CD4-positive, alpha-beta memory T cell (primary cell): ENCODE data around the gene GH1. TPM values are rescaled to one million over a fixed set of nuclear protein-coding genes. Genes with fewer than 3 reads are reported as not detected.
"Not testable (repeated sequence)": the region's sequence is repeated elsewhere in the genome, so short reads cannot be mapped to it uniquely, and the experiment has no call there.

Source experiments
- CTCF ChIA-PET: fragments of 350-600 bp; sonication (Branson Sonifier 250); formaldehyde crosslinking; loops from one replicate; lab custom pipeline; 2021; ENCODE audit warnings: inconsistent platforms; ENCODE audit not compliant: partially characterized antibody; lab: Charles Lee
- POLR2A ChIA-PET: fragments of 350-600 bp; sonication (Branson Sonifier 250); formaldehyde crosslinking; loops from one replicate; lab custom pipeline; 2021; ENCODE audit not compliant: partially characterized antibody; lab: Charles Lee
- DNase-seq, 5 donors: peaks; one replicate each; pipeline versions ENCODE4 v3.0.0 to v3.0.0-alpha.2; 2020 to 2022; ENCODE audit warnings: mixed read lengths in 1 of 5
- H3K27ac ChIP-seq: one replicate; pipeline ENCODE4 v1.7.0; 2013; ENCODE audit warnings: low read depth, low read length
- H3K27me3 ChIP-seq: 2 replicates; pipeline ENCODE4 v1.7.0; 2013; ENCODE audit warnings: mild to moderate bottlenecking, low read length, moderate library complexity; ENCODE audit not compliant: insufficient read depth
- H3K36me3 ChIP-seq: 2 replicates; pipeline ENCODE4 v1.7.0; 2013; ENCODE audit warnings: mild to moderate bottlenecking, low read length, moderate library complexity; ENCODE audit not compliant: insufficient read depth
- H3K4me1 ChIP-seq: 2 replicates; pipeline ENCODE4 v1.7.0; 2013; ENCODE audit warnings: mild to moderate bottlenecking, low read length, moderate library complexity; ENCODE audit not compliant: insufficient read depth
- H3K4me3 ChIP-seq, 2 donors: one replicate each; pipeline ENCODE4 v1.7.0; 2013; ENCODE audit warnings: low read length in 2 of 2, mild to moderate bottlenecking in 1 of 2
- H3K9me3 ChIP-seq, 2 donors: one replicate each; pipeline ENCODE4 v1.7.0; 2013; ENCODE audit warnings: low read length in 2 of 2, control low read depth in 1 of 2; ENCODE audit not compliant: control insufficient read depth in 1 of 2
- H3K27ac Mint-ChIP-seq, 7 donors: one replicate each; pipeline ENCODE4 v1.8.0; 2020 to 2021; ENCODE audit warnings: mixed read lengths in 7 of 7, mild to moderate bottlenecking in 6 of 7, inconsistent platforms in 3 of 7, moderate library complexity in 3 of 7
- H3K27me3 Mint-ChIP-seq, 2 donors: one replicate each; pipeline ENCODE4 v1.8.0; 2020 to 2021; ENCODE audit warnings: mixed read lengths in 2 of 2
- H3K36me3 Mint-ChIP-seq, 2 donors: one replicate each; pipeline ENCODE4 v1.8.0; 2020 to 2021; ENCODE audit warnings: mixed read lengths in 2 of 2, inconsistent platforms in 1 of 2, mild to moderate bottlenecking in 1 of 2
- H3K4me1 Mint-ChIP-seq, 4 donors: one replicate each; pipeline ENCODE4 v1.8.0; 2020 to 2021; ENCODE audit warnings: mixed read lengths in 4 of 4, mild to moderate bottlenecking in 1 of 4
- H3K4me3 Mint-ChIP-seq, 8 donors: one replicate each; pipeline ENCODE4 v1.8.0; 2020 to 2021; ENCODE audit warnings: mixed read lengths in 8 of 8, mild to moderate bottlenecking in 7 of 8, moderate library complexity in 6 of 8, inconsistent platforms in 3 of 8
- H3K9me3 Mint-ChIP-seq, 8 donors: one replicate each; pipeline ENCODE4 v1.8.0; 2020 to 2021; ENCODE audit warnings: mixed read lengths in 8 of 8, mild to moderate bottlenecking in 5 of 8, inconsistent platforms in 3 of 8, moderate library complexity in 1 of 8
- intact Hi-C: fragments of 100-400 bp; cut with micrococcal nuclease; formaldehyde crosslinking; loops from one replicate; pipeline ENCODE4 v1.15.1; 2023
- polyA plus RNA-seq, 2 donors: library from polyadenylated mRNA; unstranded; fragments of 300-500 nt; fragmentation: Illumina TruSeq; gene quantifications; one replicate each; pipeline ENCODE4 v1.2.3, GENCODE V29; 2021
- total RNA-seq, 2 experiments: library from RNA; stranded (reverse); gene quantifications; one replicate each; pipeline ENCODE4 v1.2.3, GENCODE V29; 2021

Gene GH1
- total and polyA plus RNA-seq, 4 experiments from 2014 or later: not detected

DNA sequence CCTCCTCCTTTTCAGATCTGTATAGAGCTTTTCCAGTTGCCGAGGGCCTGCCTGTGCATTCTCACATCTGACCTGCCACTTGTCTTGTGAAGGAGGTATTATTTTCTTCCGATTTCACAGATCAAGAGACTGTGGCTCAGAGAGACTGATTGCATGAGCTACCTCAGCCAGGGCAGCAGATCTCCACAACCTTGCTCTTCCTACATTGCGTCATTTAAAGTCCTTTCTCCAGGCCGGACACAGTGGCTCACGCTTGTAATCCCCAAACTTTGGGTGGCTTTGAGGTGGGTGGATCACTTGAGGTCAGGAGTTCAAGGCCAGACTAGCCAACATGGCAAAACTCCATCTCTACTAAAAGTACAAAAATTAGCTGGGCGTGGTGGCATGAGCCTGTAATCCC, 1.4 kb upstream of the GH1 start:
- H3K27me3 Mint-ChIP-seq, H3K36me3 ChIP-seq, H3K9me3 ChIP-seq, intact Hi-C loops, H3K9me3 Mint-ChIP-seq, H3K27ac ChIP-seq, H3K4me1 Mint-ChIP-seq, H3K4me3 Mint-ChIP-seq, H3K36me3 Mint-ChIP-seq, H3K4me3 ChIP-seq, H3K4me1 ChIP-seq, H3K27me3 ChIP-seq: not testable (repeated sequence)
- H3K27ac Mint-ChIP-seq: peak overlapping the region in 1 of 7 donors; percentile 60
- peak in 1 of 5 donors; percentile 2 for DNase-seq
- ChIA-PET CTCF (interaction anchor here (0.7 to 14.7 kb wide), 41 partner anchors 9 to 230 kb away, joined by 3 to 351 read pairs (median 5); partner anchors contain the start of genes CD79B, CSHL1, ERN1 and GH2), POLR2A (interaction anchor here (0.6 to 3.8 kb wide), 11 partner anchors 12 to 222 kb away, joined by 3 to 46 read pairs (median 7); partner anchors contain the start of genes CD79B, ERN1 and ICAM2)

DNA sequence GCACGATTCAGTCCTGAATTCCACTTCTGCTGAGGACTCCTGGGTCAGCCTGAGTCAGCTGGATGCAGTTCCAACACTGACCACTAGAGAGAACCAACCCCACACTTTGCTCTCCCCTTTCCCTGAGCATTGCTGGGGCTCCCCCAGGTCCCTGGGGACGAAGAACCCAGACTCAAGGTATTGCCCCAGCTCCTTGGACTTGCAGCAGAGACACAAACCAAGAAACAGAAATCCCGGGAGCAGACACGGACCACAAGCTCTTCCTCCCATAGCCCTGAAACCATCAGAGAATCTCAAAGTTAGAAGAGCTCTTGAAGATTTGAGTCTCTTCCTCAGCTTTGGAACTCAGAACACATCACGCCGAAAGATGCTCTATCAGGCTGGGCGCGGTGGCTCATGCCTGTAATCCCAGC, 678 bp upstream of the GH1 start:
- intact Hi-C loops: loop anchor here (1.0 to 5.0 kb wide), 5 partner anchors 27 to 363 kb away; partner anchors contain the start of gene ERN1
- no peak overlapping the region for H3K27ac ChIP-seq
- peaks cover 7% of the 10 kb centered on the region for H3K4me1 ChIP-seq
- Mint-ChIP-seq H3K27me3 (peaks cover 0 to 2% of the 10 kb centered on the region in 2 donors), H3K36me3 (no peaks in the 10 kb centered on the region), H3K27ac (peak overlapping the region in 6 of 7 donors; percentile 38 to 87 (median 62)), H3K4me1 (peaks cover 6% of the 10 kb centered on the region in 4 donors), H3K9me3 (no peaks in the 10 kb centered on the region), H3K4me3 (no peak overlapping the region)
- ChIA-PET CTCF (interaction anchor here (0.7 to 14.7 kb wide), 49 partner anchors 8 to 230 kb away, joined by 3 to 351 read pairs (median 5); partner anchors contain the start of genes CD79B, CSHL1, ERN1 and GH2), POLR2A (interaction anchor here (0.9 to 3.8 kb wide), 13 partner anchors 12 to 227 kb away, joined by 3 to 46 read pairs (median 7); partner anchors contain the start of genes CD79B, ERN1 and ICAM2)
- no peaks in the 10 kb centered on the region for H3K9me3 ChIP-seq
- no peaks in the 10 kb centered on the region for H3K27me3 ChIP-seq
- H3K36me3 ChIP-seq: no peaks in the 10 kb centered on the region
- peak; percentile 70 to 81 (median 75) for DNase-seq
- H3K4me3 ChIP-seq: no peak overlapping the region

DNA sequence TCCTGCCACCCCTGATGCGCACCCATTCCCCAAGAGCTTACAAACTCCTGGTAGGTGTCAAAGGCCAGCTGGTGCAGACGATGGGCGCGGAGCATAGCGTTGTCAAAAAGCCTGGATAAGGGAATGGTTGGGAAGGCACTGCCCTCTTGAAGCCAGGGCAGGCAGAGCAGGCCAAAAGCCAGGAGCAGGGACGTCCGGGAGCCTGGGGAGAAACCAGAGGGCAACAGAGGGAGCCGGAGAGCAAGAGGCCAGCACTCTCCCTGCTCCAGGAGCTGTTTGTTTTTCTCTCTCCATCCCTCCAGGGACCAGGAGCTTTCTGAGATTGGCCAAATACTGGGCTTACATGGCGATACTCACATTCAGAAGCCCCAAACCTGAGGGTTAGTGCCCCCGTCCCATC, 334 bp downstream of the GH1 start:
- CTCF ChIA-PET: interaction anchor here (0.8 to 14.7 kb wide), 24 partner anchors 12 to 364 kb away, joined by 3 to 351 read pairs (median 8); partner anchors contain the start of genes CD79B, ERN1 and ICAM2
- H3K36me3 Mint-ChIP-seq: no peaks in the 10 kb centered on the region

DNA sequence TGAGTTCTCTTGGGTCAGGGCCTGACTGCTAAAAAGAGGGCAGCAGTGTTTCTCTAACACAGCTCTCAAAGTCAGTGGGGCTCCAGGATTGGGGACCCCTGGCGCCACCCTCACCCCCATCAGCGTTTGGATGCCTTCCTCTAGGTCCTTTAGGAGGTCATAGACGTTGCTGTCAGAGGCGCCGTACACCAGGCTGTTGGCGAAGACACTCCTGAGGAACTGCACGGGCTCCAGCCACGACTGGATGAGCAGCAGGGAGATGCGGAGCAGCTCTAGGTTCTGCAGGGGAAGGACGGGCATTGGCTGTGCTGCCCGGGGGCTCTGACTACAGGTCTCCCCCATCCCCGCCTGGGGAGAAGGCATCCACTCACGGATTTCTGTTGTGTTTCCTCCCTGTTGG, 993 bp downstream of the GH1 start:
- Mint-ChIP-seq H3K27me3 (peaks cover 0 to 2% of the 10 kb centered on the region in 2 donors), H3K36me3 (no peaks in the 10 kb centered on the region), H3K4me3 (no peak overlapping the region), H3K9me3 (no peaks in the 10 kb centered on the region), H3K27ac (no peak overlapping the region), H3K4me1 (peaks cover 6% of the 10 kb centered on the region in 4 donors)
- intact Hi-C loops: loop anchor here (5.0 kb wide), 1 partner anchor 365 kb away; no protein-coding TSS in a partner anchor
- Histone ChIP-seq H3K36me3 (no peaks in the 10 kb centered on the region), H3K9me3 (no peaks in the 10 kb centered on the region), H3K4me3 (no peak overlapping the region), H3K4me1 (peaks cover 7% of the 10 kb centered on the region), H3K27ac (no peak overlapping the region), H3K27me3 (no peaks in the 10 kb centered on the region)
- ChIA-PET CTCF (interaction anchor here (1.1 to 14.7 kb wide), 15 partner anchors 13 to 214 kb away, joined by 3 to 351 read pairs (median 13); partner anchors contain the start of genes CD79B, ERN1 and ICAM2), POLR2A (interaction anchor here (1.1 to 3.8 kb wide), 4 partner anchors 14 to 213 kb away, joined by 3 to 46 read pairs (median 16); partner anchors contain the start of genes CD79B and ERN1)
- no peak for DNase-seq

More for the DNA sequence above, 334 bp downstream of the GH1 start:
- H3K4me1 ChIP-seq: peaks cover 7% of the 10 kb centered on the region
- H3K4me3 Mint-ChIP-seq: no peak overlapping the region
- no peak overlapping the region for H3K27ac ChIP-seq
- intact Hi-C loops: loop anchor here (5.0 kb wide), 1 partner anchor 364 kb away; no protein-coding TSS in a partner anchor
- H3K4me1 Mint-ChIP-seq: peaks cover 6% of the 10 kb centered on the region in 4 donors
- no peak for DNase-seq
- no peaks in the 10 kb centered on the region for H3K9me3 Mint-ChIP-seq
- no peaks in the 10 kb centered on the region for H3K9me3 ChIP-seq
- POLR2A ChIA-PET: interaction anchor here (1.1 to 3.8 kb wide), 7 partner anchors 13 to 228 kb away, joined by 3 to 46 read pairs (median 15); partner anchors contain the start of genes CD79B, ERN1 and ICAM2
- no peak overlapping the region for H3K4me3 ChIP-seq
- H3K36me3 ChIP-seq: no peaks in the 10 kb centered on the region
- H3K27me3 Mint-ChIP-seq: peaks cover 0 to 2% of the 10 kb centered on the region in 2 donors
- no peaks in the 10 kb centered on the region for H3K27me3 ChIP-seq
- H3K27ac Mint-ChIP-seq: no peak overlapping the region

DNA sequence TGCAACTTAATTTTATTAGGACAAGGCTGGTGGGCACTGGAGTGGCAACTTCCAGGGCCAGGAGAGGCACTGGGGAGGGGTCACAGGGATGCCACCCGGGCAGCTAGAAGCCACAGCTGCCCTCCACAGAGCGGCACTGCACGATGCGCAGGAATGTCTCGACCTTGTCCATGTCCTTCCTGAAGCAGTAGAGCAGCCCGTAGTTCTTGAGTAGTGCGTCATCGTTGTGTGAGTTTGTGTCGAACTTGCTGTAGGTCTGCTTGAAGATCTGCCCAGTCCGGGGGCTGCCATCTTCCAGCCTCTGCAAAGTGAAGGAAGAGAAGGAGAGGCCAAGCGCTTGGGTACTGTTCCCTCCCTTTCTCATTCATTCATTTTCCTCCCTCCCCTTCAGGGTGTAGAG, 1.4 kb downstream of the GH1 start:
- H3K36me3 Mint-ChIP-seq, H3K4me1 ChIP-seq, H3K27me3 ChIP-seq, H3K27me3 Mint-ChIP-seq, DNase-seq, H3K36me3 ChIP-seq, H3K4me3 Mint-ChIP-seq, H3K9me3 Mint-ChIP-seq, H3K4me3 ChIP-seq, H3K9me3 ChIP-seq, H3K4me1 Mint-ChIP-seq, H3K27ac Mint-ChIP-seq, H3K27ac ChIP-seq: not testable (repeated sequence)
- ChIA-PET POLR2A (interaction anchor here (3.5 kb wide), 1 partner anchor 14 kb away, joined by 16 read pairs; the partner anchor contains the start of gene CD79B), CTCF (interaction anchor here (1.4 to 14.7 kb wide), 10 partner anchors 18 to 215 kb away, joined by 3 to 351 read pairs (median 42); partner anchors contain the start of genes ERN1 and ICAM2)
- intact Hi-C loops: loop anchor here (5.0 kb wide), 1 partner anchor 365 kb away; no protein-coding TSS in a partner anchor

DNA sequence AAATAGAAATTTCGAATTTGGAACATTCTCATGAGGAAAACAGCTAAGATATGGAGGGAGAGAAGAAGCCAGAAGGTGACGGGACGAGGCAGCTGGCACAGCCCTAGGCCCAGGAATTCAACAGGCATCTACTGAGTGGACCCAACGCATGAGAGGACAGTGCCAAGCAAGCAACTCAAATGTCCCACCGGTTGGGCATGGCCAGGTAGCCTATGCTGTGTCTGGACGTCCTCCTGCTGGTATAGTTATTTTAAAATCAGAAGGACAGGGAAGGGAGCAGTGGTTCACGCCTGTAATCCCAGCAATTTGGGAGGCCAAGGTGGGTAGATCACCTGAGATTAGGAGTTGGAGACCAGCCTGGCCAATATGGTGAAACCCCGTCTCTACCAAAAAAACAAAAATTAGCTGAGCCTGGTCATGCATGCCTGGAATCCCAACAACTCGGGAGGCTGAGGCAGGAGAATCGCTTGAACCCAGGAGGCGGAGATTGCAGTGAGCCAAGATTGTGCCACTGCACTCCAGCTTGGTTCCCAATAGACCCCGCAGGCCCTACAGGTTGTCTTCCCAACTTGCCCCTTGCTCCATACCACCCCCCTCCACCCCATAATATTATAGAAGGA, 2.0 kb downstream of the GH1 start:
- POLR2A ChIA-PET: no interaction called here
- H3K36me3 ChIP-seq: no peaks in the 10 kb centered on the region
- no peaks in the 10 kb centered on the region for H3K27me3 ChIP-seq
- H3K4me3 Mint-ChIP-seq: no peak overlapping the region
- peaks cover 6% of the 10 kb centered on the region in 4 donors for H3K4me1 Mint-ChIP-seq
- CTCF ChIA-PET: interaction anchor here (1.4 to 14.7 kb wide), 8 partner anchors 18 to 215 kb away, joined by 3 to 351 read pairs (median 64); partner anchors contain the start of genes ERN1 and ICAM2
- DNase-seq: no peak
- H3K4me1 ChIP-seq: peaks cover 7% of the 10 kb centered on the region
- peaks cover 0 to 2% of the 10 kb centered on the region in 2 donors for H3K27me3 Mint-ChIP-seq
- no peak overlapping the region for H3K4me3 ChIP-seq
- no peaks in the 10 kb centered on the region for H3K9me3 ChIP-seq
- no peak overlapping the region for H3K27ac ChIP-seq
- H3K27ac Mint-ChIP-seq: peak overlapping the region in 1 of 7 donors; percentile 9
- no peaks in the 10 kb centered on the region for H3K9me3 Mint-ChIP-seq
- no peaks in the 10 kb centered on the region for H3K36me3 Mint-ChIP-seq
- intact Hi-C loops: loop anchor here (5.0 kb wide), 1 partner anchor 366 kb away; no protein-coding TSS in a partner anchor
